Tongue (tissue), 2 donors: ENCODE data around the gene PRR30. TPM values are rescaled to one million over a fixed set of nuclear protein-coding genes. Genes with fewer than 3 reads are reported as not detected.
A peak's percentile ranks its signal among the peaks of the same experiment; 100 is the strongest.
"Not testable (repeated sequence)": the region's sequence is repeated elsewhere in the genome, so short reads cannot be mapped to it uniquely, and the experiment has no call there.

Experiments
- DNase-seq: peaks from one replicate; pipeline ENCODE4 v3.0.0-alpha.2; 2015
- total RNA-seq: library from RNA; depleted of rRNA; stranded (reverse); fragments of >200 nt; gene quantifications from one replicate; pipeline ENCODE4 v1.2.3, GENCODE V29; 2014

Gene PRR30
- total RNA-seq, 1 donor from 2014 or later = not detected

GRCh38 chr2:27128668-27129571, 10.3 kb downstream of the PRR30 start:
- no peak for DNase-seq

DNA sequence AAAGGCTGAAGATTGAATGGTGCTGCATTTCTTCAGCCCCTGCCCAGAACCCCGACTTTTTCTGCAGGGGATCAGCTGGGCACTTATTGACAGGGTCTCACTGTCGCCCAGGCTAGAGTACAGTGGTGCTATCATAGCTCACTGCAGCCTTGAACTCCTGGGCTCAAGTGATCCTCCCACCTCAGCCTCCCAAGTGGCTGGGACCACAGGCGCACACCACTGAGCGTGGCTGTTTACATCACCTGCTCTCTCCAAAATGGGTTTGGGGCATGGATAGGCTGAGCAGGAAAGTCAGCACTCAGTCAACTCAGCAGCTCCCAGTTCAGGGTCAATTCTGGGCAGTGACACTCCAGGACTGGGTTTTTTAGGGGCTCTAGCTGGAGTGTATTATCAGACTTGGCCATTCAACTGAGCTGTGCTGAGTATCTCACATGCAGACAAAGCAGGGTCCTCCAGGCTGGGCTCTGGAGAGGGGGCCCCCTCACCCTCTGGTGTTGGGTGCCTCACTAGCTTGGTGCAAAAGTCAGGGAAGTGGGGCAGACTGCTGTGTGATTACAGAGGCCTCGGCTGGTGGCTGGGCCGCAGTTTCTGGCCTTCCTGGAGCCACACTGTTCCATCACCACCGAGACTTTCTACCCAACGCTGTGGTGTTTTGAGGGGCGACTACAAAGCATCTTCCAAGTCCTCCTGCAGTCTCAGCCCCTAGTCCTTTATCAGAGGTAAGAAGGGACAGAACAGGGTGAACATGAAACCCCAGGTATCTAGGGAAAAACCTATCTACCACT, 11.1 kb downstream of the PRR30 start:
- no peak for DNase-seq

GRCh38 chr2:27126252-27126710, 12.9 kb downstream of the PRR30 start:
- no peak for DNase-seq

- DNase-seq = no peak
Measured at GRCh38 chr2:27125104-27125503, 14.1 kb downstream of the PRR30 start.

DNA sequence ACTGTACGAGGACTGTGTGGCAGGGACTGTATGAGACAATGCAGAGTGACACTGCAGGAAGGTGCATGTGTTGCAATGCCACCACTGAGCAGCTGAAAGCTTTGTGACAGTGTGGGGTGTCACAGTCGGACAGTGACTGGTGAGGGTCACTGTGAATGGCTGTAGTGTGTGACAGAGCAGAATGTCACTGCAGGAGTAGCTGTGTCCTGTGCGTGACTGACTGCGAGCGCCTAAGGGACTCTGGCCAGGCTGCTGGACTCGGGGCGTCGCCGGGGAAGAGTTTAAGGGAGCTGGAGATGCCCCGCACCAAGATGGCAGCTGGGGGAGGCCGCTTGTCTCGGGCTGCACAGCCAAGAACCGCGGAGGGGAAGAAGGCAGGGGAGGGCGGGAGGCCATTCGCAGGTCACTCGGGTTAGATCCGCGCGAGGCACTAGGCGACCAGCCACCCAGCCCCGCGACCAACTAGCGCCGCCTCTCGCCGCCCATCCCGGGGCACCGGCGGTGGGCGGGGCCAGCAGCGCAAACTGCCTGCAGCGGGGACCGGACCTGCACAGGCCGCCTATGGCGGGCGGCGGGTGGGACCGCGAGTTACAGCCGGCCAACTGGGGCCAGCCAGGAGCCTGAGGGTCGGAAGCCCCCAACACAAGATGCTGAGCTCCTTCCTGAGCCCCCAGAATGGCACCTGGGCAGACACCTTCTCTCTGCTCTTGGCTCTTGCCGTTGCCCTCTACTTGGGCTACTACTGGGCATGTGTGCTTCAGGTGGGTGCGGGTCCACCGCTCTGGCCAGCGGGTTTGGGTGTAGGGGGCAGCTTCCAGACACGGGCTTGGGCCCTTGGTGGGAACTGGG, 15.7 kb downstream of the PRR30 start, which contains the start of gene ABHD1:
ABHD1 (plus strand) TSS at position 514 of the 849 bp plus-strand sequence; CDS start at position 648, 134 bp downstream.
- DNase-seq = peak; percentile 37

DNA sequence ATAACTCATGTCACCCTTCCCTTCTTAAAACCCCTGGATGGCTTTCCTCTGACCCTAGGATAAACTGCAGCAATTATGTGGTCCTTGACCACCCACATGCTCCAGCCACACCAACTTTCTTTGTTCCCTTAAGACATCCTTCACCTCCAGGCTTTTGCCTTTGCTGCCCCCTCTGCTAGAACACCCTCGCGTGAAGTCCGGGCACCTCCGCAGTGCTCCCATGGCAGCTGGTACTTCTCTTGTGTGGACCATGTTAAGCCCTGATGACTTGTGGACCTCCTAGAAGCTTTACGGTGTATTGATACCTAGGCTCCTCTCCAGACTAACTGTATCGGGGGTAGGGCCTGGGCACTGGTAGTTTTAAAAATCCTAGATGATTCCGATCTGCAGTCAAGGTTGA, 16.4 kb downstream of the PRR30 start:
- no peak for DNase-seq

GRCh38 chr2:27121906-27122305, 17.3 kb downstream of the PRR30 start:
- no peak for DNase-seq

- DNase-seq = not testable (repeated sequence)
Measured at GRCh38 chr2:27119330-27119670, 19.9 kb downstream of the PRR30 start.

- DNase-seq = no peak
Measured at GRCh38 chr2:27118525-27119329, 20.5 kb downstream of the PRR30 start, which contains the start of gene CGREF1. TSS of gene CGREF1 (minus strand) at chr2:27119128. CDS start at chr2:27104366, 14,762 bp downstream.

DNA sequence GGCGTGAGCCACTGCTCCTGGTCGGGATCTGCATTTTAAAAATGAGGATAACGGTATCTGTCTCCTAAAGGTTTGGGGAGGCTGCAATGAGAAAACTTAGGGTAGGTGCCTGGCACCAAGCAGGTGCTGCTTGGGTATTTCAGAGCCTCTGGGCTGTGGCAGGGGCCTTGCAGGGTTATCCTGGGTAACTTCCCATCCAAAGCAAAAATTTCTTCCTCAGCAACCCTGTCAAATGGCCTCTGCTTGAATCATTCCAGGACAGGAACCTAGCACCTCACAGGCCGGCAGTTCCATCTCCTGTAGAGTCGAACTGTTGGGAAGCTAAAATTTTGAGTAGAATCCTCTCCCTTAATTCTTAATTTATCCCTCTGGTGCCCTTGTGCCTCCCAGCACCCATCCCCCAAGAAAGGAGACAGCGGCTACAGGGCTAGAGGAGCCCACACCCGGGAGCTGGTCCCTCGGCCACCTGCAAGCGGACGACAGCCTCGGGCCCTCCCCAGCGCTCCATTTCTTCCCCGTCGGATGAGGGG, 21.1 kb downstream of the PRR30 start:
- no peak for DNase-seq

- DNase-seq = no peak
Measured at GRCh38 chr2:27115519-27115918, 23.7 kb downstream of the PRR30 start.

DNA sequence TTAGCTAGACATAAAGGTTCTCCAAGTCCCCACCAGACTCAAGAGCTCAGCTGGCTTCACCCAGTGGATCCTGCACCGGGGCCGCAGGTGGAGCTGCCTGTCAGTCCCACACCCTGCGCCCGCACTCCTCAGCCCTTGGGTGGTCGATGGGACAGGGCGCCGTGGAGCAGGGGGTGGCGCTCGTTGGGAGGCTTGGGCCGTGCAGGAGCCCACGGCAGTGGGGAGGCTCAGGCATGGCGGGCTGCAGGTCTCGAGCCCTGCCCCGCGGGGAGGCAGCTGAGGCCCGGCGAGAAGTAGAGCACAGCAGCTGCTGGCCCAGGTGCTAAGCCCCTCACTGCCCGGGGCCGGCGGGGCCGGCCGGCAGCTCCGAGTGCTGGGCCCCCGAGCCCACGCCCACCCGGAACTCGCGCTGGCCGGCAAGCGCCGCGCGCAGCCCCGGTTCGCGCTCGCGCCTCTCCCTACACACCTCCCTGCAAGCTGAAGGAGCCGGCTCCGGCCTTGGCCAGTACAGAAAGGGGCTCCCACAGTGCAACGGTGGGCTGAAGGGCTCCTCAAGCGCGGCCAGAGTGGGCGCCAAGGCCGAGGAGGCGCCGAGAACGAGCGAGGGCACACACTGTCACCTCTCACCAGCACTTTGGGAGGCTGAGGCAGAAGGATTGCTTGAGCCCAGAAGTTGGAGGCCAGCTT, 27.7 kb downstream of the PRR30 start:
- DNase-seq = not testable (repeated sequence)

DNA sequence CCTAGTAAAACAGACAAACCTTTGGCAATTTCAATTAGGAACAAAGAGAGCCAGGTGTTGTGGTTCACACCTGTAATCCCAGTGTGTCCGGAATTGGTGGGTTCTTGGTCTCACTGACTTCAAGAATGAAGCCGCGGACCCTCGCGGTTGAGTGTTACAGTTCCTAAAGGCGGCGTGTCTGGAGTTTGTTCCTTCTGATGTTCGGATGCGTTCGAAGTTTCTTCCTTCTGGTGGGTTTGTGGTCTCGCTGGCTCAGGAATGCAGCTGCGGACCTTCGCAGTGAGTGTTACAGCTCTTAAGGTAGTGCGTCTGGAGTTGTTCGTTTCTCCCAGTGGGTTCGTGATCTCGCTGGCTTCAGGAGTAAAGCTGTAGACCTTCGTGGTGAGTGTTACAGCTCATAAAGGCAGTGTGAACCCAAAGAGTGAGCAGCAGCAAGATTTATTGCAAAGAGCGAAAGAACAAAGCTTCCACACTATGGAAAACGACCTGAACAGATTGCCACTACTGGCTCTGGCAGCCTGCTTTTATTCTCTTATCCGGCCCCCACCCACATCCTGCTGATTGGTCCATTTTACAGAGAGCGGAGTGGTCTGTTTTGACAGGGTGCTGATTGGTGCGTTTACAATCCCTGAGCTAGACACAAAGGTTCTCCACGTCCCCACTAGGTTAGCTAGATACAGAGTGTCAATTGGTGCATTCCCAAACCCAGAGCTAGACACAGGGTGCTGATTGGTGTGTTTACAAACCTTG, 28.4 kb downstream of the PRR30 start:
- DNase-seq = not testable (repeated sequence)

GRCh38 chr2:27109083-27109482, 30.1 kb downstream of the PRR30 start:
- no peak for DNase-seq

DNA sequence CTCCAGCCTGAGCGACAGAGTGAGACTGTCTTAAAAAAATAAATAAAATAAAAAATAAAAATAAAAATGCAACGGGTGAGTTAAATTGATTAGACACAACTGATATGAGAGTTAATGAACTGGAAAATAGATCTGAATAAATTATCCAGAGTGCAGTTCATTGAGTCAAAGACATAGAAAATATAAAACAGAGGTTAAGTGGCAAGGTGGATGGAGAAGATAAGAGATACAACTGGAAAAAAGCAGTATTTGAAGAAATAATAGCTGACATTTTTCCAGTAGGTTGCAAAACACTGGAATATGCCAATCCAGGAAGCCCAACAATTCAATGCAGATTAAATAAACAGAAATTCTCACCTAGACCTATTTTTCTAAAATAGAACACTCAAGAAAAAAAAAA, 31.0 kb downstream of the PRR30 start:
- DNase-seq = no peak

- no peak for DNase-seq
Measured at GRCh38 chr2:27105981-27106380, 33.2 kb downstream of the PRR30 start.

- DNase-seq = no peak
Measured at GRCh38 chr2:27102329-27102728, 36.9 kb downstream of the PRR30 start.

DNA sequence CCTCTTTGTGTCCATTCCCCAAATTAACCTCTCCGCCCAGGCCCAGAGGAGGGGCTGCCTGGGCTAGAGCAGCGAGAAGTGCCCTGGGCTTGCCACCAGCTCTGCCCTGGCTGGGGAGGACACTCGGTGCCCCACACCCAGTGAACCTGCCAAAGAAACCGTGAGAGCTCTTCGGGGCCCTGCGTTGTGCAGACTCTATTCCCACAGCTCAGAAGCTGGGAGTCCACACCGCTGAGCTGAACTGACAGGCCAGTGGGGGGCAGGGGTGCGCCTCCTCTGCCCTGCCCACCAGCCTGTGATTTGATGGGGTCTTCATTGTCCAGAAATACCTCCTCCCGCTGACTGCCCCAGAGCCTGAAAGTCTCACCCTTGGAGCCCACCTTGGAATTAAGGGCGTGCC, 39.2 kb downstream of the PRR30 start:
- DNase-seq = no peak

DNA sequence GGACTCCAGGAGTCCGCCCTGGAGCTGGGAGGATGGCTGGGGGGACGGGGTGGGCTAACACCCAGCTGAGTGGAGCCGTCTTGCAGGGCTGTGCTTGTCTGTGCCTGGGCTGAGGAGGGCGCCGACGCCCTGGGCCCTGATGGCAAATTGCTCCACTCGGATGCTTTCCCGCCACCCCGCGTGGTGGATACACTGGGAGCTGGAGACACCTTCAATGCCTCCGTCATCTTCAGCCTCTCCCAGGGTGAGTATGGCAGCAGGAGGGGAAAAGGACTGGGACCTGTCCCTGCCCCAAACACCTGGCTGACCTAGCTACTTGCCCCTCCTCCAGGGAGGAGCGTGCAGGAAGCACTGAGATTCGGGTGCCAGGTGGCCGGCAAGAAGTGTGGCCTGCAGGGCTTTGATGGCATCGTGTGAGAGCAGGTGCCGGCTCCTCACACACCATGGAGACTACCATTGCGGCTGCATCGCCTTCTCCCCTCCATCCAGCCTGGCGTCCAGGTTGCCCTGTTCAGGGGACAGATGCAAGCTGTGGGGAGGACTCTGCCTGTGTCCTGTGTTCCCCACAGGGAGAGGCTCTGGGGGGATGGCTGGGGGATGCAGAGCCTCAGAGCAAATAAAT, 39.8 kb downstream of the PRR30 start:
- DNase-seq = no peak
